ENCODE data around the gene NTN5. TPM values are rescaled to one million over a fixed set of nuclear protein-coding genes. Genes with fewer than 3 reads are reported as not detected.

The NTN5 gene
- total and polyA plus RNA-seq, 3 donors from 2014 or later: 0.87 to 4.3 (median 1.6) TPM

DNA sequence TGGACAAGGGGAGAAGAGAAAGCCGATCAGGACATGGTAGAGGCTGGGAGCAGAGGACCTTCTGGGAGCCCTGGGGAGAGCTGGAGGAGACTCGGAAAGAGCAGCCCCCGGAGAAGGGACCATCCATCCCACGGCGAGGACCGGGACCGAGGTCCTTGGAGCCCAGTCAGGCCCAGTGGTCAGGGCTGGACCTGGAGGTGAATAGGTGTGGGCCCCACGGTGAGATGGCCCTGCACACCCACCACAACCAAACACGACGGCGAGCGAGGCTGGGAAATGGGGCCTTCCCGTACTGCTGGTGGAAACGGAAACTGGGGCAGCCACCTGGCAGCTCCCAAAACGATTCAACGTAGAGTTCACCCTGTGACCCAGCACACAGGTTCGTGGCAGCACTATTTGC is 3.7 kb upstream of the NTN5 start:
- no peak for TF ChIP-seq POLR2A (IDR thresholded peaks at IDR 0.05)
- TF ChIP-seq, protein P1, sequence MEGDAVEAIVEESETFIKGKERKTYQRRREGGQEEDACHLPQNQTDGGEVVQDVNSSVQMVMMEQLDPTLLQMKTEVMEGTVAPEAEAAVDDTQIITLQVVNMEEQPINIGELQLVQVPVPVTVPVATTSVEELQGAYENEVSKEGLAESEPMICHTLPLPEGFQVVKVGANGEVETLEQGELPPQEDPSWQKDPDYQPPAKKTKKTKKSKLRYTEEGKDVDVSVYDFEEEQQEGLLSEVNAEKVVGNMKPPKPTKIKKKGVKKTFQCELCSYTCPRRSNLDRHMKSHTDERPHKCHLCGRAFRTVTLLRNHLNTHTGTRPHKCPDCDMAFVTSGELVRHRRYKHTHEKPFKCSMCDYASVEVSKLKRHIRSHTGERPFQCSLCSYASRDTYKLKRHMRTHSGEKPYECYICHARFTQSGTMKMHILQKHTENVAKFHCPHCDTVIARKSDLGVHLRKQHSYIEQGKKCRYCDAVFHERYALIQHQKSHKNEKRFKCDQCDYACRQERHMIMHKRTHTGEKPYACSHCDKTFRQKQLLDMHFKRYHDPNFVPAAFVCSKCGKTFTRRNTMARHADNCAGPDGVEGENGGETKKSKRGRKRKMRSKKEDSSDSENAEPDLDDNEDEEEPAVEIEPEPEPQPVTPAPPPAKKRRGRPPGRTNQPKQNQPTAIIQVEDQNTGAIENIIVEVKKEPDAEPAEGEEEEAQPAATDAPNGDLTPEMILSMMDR (IDR thresholded peaks at IDR 0.05): no peak
- H3K36me3 ChIP-seq (ENCODE audit: low read depth, missing control alignments): no peaks in the 10 kb centered on the region
- H3K9me3 ChIP-seq: no peaks in the 10 kb centered on the region
- no peak overlapping the region for H3K27ac ChIP-seq
- intact Hi-C loops (cut with DNase I; ENCODE audit: low total_unique reads): no loop called here
- no peak for DNase-seq
- no peak overlapping the region for H3K4me3 ChIP-seq
- WGBS, 2 donors: 90 to 92% methylated on average over 17 of the region's 17 CpGs
- peaks cover 11% of the 10 kb centered on the region for H3K4me1 ChIP-seq
- H3K27me3 ChIP-seq: no peaks in the 10 kb centered on the region

DNA sequence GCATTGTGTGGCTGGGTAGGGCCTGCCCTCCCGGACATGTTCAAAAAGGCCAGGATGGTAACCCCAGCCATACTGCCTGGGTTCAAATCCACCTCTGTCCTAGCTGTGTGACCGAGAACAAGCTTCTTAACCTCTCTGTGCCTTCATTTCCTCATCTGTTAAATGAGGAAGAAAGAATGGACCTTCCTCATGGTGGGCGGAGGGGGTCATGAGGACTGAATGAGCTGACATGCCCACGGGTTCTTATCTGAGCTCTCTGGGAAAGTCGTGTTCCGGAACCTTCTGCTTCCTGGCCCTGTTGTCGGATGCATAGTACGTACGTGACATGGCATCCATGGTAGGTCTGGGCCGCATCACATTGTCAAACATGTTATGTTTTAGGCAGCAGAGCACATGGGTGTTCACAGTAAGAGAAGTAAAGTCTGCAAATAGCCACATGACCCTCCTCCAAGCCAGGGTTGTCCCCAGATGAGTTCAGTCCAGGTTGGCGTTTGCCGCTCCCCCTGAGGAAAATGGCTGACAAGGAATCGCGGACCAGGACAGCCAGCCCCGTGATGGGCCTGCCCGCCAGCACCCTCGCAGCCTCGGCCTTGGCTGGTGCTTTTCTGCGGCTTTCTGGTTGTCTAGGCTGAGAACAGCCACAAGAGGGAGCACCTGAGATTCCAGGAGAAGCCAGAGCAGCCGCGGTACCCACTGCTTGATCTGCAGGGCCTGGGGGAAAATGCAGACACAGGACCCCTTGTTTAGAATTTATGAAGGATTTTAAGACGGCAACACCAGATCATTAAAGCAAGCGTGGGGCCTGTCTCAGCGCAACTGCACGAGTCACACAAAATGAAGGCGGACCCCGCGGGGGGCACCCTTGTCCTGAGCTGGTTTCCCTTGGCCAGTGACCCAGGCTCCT is 2.4 kb upstream of the NTN5 start:
- peak; percentile 94 for DNase-seq
- intact Hi-C loops (cut with DNase I; ENCODE audit: low total_unique reads): no loop called here
- WGBS, 2 donors: 46 to 55% methylated on average over 27 to 28 of the region's 28 CpGs
- Histone ChIP-seq H3K27me3 (no peaks in the 10 kb centered on the region), H3K27ac (peak overlapping the region in 1 of 2 donors; percentile 34), H3K4me3 (no peak overlapping the region), H3K9me3 (no peaks in the 10 kb centered on the region), H3K36me3 (ENCODE audit: low read depth, missing control alignments) (no peaks in the 10 kb centered on the region), H3K4me1 (peaks cover 15% of the 10 kb centered on the region)
- no peak for TF ChIP-seq POLR2A (IDR thresholded peaks at IDR 0.05)
- TF ChIP-seq, protein P1 (IDR thresholded peaks at IDR 0.05): peak; percentile 72 to 85 (median 83)

DNA sequence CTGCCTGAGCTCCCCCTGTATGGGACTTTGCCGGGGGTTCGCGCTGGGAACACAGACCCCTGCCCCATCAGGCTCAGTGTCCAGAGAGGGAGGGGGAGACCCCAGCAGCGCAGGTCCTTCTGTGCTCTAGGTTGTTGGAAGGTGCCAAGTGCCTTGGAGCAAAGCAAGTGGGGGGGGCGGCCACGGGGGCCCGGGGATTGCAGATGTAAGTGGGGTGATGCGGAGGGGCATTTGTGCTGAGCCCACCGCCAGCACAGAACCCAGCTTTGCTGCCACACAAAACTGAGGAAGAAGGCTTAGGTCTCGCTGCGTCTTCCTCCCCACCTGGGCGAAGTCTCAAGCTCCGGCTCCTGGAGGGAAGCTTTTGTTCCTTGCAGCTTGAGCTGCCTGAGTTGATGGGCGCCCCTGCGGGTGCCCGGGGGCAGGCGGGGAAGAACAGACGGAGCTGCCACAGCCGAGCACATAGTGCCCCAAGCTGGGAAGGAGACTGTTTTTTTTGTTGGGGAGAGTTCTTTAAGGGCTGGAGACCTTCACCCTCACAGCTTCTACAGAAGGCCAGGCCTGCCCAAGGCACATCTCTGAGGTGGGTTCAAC is 1.5 kb upstream of the NTN5 start:
- TF ChIP-seq, protein P1 (IDR thresholded peaks at IDR 0.05): no peak
- TF ChIP-seq POLR2A (IDR thresholded peaks at IDR 0.05): no peak
- Histone ChIP-seq H3K27me3 (no peaks in the 10 kb centered on the region), H3K4me1 (peaks cover 15% of the 10 kb centered on the region), H3K36me3 (ENCODE audit: low read depth, missing control alignments) (no peaks in the 10 kb centered on the region), H3K27ac (no peak overlapping the region), H3K9me3 (no peaks in the 10 kb centered on the region), H3K4me3 (no peak overlapping the region)
- WGBS, 2 donors: 79 to 82% methylated on average over 6 to 14 of the region's 19 CpGs
- no peak for DNase-seq
- intact Hi-C loops (cut with DNase I; ENCODE audit: low total_unique reads): no loop called here

DNA sequence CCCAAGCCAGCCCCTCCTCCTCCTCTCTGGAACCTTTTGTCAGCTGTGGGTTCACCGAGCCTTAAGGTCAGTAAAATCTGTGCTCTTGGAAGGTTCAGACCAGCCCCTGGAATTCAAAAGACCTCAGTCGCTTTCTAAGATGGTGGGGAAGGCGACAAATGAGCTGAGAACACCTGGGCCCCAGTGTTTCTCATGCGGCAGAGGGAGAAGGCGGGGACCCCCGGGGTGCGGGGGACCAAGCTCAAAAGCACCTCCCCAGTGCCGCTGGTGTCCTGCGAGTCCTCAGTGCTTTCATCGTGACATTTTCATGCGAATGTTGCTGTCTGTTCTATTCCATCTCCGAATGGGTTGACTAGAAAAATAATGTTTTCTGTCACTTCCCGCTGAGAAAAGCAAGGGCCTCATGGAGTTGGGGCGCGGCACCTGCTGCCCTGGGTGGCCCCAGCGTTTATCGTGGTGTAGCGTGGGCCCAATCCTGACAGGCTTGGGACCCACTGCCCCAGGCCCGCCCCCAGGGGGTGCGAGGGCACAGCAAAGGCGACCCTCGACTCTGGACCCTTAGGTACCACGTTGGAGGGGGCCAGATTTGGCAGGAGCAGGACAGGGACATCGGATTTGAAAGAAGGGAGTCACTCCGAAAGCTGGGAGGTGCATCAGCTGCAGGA is 751 bp upstream of the NTN5 start:
- TF ChIP-seq, protein P1 (IDR thresholded peaks at IDR 0.05): no peak
- no peak for TF ChIP-seq POLR2A (IDR thresholded peaks at IDR 0.05)
- no peak for DNase-seq
- Histone ChIP-seq H3K4me3 (no peak overlapping the region), H3K9me3 (no peaks in the 10 kb centered on the region), H3K4me1 (peaks cover 15% of the 10 kb centered on the region), H3K27me3 (no peaks in the 10 kb centered on the region), H3K36me3 (ENCODE audit: low read depth, missing control alignments) (no peaks in the 10 kb centered on the region), H3K27ac (no peak overlapping the region)
- intact Hi-C loops (cut with DNase I; ENCODE audit: low total_unique reads): no loop called here
- WGBS, 2 donors: 83 to 84% methylated on average over 18 to 25 of the region's 25 CpGs
